Esophagus squamous epithelium (tissue), 5 donors: ENCODE data around the gene AGRP. TPM values are rescaled to one million over a fixed set of nuclear protein-coding genes. Genes with fewer than 3 reads are reported as not detected.
A peak's percentile ranks its signal among the peaks of the same experiment; 100 is the strongest.

Experiments
- DNase-seq: peaks from one replicate; lab custom pipeline; 2025; lab: John Stamatoyannopoulos, UW
- H3K27ac ChIP-seq, 4 donors: fragments of 200-600 bp; sonication (generic); one replicate each; pipeline ENCODE4 v1.5.1; 2016 to 2019; ENCODE audit warnings: mild to moderate bottlenecking in 1 of 4
- H3K27me3 ChIP-seq, 4 donors: fragments of 200-600 bp; sonication (generic); 1 replicate in 3 of 4; 2 replicates in 1 of 4; pipeline versions ENCODE4 v1.5.1 to v1.6.0; 2017 to 2021; ENCODE audit warnings: antibody characterized with exemption in 1 of 4
- H3K36me3 ChIP-seq, 3 donors: fragments of 200-600 bp; sonication (generic); one replicate each; pipeline ENCODE4 v1.5.1; 2016 to 2019
- H3K4me1 ChIP-seq, 3 donors: fragments of 200-600 bp; sonication (generic); one replicate each; pipeline ENCODE4 v1.5.1; 2017 to 2019
- H3K4me3 ChIP-seq, 4 donors: fragments of 200-600 bp; sonication (generic); 1 replicate in 3 of 4; 2 replicates in 1 of 4; pipeline ENCODE4 v1.5.1; 2016 to 2019; ENCODE audit warnings: mild to moderate bottlenecking in 2 of 4, moderate library complexity in 1 of 4
- H3K9me3 ChIP-seq, 3 donors: fragments of 200-600 bp; sonication (generic); one replicate each; pipeline ENCODE4 v1.5.1; 2016 to 2019
- POLR2A ChIP-seq, 4 donors: fragments of 450-650 bp; IDR thresholded peaks; one replicate each; pipeline ENCODE4 v1.6.1; 2017; ENCODE audit warnings: antibody characterized with exemption in 4 of 4, mild to moderate bottlenecking in 4 of 4, moderate library complexity in 3 of 4
- WGBS, 2 donors: methylation state at CpG; one replicate each; pipeline ENCODE4 v1.1.5; 2018; 5-methylcytosine and 5-hydroxymethylcytosine counted together
- intact Hi-C: fragments of 100-400 bp; cut with DNase I; formaldehyde crosslinking; loops from one replicate; pipeline ENCODE4 v1.15.0; 2022
- total RNA-seq, 4 donors: library from RNA; depleted of rRNA; stranded (reverse); fragments of >200 nt; gene quantifications; one replicate each; pipeline ENCODE4 v1.1.0, GENCODE V29; 2016
- TF ChIP-seq, protein P1 (sequence below), 6 experiments: fragments of 450-650 bp in 4 of 6; fragments of 200-600 bp in 2 of 6; sonication (generic) in 2 of 6; IDR thresholded peaks; one replicate each; pipeline ENCODE4 v1.5.1; 2016 to 2019; ENCODE audit warnings: antibody characterized with exemption in 6 of 6, mild to moderate bottlenecking in 4 of 6, moderate library complexity in 4 of 6
- donor health status: DM: yes; HTN: yes; CAD: no.

AGRP gene
- total RNA-seq, 4 donors from 2014 or later, result not detected

DNA sequence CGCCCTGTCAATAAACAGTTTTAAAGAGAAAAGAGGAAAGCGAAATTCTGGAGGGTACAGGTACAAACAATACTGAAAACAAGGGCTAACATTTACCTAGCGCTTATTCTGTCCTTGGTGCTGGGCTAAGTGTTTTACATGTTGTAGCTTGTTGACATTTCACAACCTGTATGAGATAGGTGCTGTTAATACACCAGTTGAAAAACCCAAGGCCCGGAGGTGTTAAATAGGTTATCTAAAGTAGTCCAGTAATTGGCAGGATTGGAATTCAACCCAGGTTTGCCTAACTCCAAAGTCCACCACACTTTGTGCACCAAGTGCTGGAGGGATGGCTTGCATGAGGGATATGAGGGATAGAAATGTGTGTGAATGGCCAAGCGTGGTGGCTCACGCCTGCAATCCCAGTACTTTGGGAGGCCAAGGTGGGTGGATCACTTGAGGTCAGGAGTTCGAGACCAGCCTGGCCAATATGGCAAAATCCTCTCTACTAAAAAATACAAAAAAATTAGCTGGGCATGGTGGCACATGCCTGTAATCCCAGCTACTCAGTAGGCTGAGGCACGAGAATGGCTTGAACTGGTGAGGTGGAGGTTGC, 5.3 kb downstream of the AGRP start:
- H3K9me3 ChIP-seq, result no peaks in the 10 kb centered on the region
- intact Hi-C loops, result no loop called here
- H3K36me3 ChIP-seq, result peaks cover 0 to 11% (median 0%) of the 10 kb centered on the region in 3 donors
- peak overlapping the region in 1 of 4 donors; percentile 25 for H3K27ac ChIP-seq
- no peak overlapping the region for H3K4me3 ChIP-seq
- no peak for TF ChIP-seq POLR2A (IDR thresholded peaks at IDR 0.05)
- TF ChIP-seq, protein P1, sequence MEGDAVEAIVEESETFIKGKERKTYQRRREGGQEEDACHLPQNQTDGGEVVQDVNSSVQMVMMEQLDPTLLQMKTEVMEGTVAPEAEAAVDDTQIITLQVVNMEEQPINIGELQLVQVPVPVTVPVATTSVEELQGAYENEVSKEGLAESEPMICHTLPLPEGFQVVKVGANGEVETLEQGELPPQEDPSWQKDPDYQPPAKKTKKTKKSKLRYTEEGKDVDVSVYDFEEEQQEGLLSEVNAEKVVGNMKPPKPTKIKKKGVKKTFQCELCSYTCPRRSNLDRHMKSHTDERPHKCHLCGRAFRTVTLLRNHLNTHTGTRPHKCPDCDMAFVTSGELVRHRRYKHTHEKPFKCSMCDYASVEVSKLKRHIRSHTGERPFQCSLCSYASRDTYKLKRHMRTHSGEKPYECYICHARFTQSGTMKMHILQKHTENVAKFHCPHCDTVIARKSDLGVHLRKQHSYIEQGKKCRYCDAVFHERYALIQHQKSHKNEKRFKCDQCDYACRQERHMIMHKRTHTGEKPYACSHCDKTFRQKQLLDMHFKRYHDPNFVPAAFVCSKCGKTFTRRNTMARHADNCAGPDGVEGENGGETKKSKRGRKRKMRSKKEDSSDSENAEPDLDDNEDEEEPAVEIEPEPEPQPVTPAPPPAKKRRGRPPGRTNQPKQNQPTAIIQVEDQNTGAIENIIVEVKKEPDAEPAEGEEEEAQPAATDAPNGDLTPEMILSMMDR (IDR thresholded peaks at IDR 0.05), result no peak
- H3K27me3 ChIP-seq, result no peaks in the 10 kb centered on the region
- no peak for DNase-seq
- peaks cover 35 to 73% (median 47%) of the 10 kb centered on the region in 3 donors for H3K4me1 ChIP-seq
- 65 to 77% methylated on average over 8 of the region's 8 CpGs for WGBS, 2 donors

DNA sequence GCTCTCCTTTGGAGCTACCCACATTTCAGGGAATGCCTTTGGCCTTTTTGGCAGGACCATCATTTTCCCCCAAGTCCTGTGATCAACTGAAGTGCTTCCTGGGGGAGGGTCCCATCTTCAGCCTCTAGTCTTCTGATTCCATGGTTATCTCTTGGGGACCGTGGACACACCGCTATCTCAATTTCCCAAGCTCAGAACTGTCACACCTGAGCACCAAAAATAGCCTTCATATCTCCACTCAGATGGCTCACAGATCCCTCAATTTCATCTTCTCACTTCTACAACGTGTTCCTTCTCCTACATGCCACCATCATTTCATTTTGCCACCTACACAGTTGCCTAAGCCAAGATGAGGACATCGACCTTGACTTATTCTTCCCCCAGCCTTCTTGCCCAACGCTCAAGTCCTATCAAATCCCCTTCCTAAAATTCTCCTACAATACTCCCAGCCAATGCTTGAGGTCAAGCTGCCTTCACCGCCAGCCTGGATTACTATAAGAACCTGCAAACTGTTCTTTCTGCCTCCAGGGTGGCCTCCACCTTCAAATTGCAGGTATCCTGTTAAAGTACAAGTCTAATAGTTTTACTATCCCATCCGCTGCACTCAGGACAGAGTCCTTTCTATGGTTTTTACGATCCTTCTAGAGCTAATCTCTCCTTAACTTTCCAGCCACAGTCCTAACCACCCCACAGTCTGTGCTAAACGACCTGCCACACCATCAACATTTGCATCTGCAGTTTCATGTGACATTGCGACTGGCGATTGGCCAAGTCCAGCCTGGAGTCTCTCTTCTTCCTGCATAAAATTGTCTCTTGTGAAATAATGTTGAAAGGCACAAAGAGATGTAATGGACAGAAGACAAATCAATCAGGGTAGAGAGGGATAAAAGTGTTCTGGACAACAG, 8.5 kb downstream of the AGRP start:
- 86 to 89% methylated on average over 11 of the region's 11 CpGs for WGBS, 2 donors
- peaks cover 27 to 64% (median 35%) of the 10 kb centered on the region in 3 donors for H3K4me1 ChIP-seq
- no peak for DNase-seq

DNA sequence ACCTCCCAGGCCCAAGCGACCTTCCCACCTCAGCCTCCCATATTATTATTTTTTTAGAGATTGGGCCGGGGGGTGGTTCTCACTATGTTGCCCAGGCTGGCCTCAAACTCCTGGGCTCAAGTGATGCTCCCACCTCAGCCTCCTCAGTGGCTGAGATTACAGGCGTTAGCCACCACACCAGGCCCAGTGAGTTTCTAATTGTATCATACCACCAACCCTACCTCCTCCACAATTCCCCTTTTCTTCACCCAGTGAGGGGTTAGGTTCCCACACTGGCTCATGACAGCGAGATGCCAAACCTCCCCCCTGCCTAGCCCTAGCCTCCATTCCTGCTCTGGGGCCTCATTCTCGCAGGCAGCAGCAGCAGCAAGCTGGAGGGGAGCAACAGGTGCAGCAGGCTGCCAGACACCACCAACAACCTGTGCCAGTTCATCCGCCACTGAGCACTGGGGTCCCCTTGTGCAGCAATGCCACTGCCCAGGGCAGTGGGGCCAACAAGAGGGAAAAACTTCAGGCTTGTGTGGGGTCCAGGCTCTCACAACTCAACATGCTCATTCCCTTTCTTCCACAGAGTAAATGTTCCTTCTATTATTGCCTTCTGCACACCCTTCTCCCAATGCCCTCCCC, 11.5 kb downstream of the AGRP start:
- Histone ChIP-seq H3K27ac (no peak overlapping the region), H3K27me3 (no peaks in the 10 kb centered on the region), H3K9me3 (no peaks in the 10 kb centered on the region), H3K4me1 (peaks cover 19 to 55% (median 27%) of the 10 kb centered on the region in 3 donors), H3K36me3 (peaks cover 0 to 11% (median 0%) of the 10 kb centered on the region in 3 donors), H3K4me3 (no peak overlapping the region)
- intact Hi-C loops, result no loop called here
- no peak for DNase-seq
- WGBS, 2 donors, result 94 to 100% methylated on average over 4 to 6 of the region's 6 CpGs
- no peak for TF ChIP-seq POLR2A (IDR thresholded peaks at IDR 0.05)
- TF ChIP-seq, protein P1 (IDR thresholded peaks at IDR 0.05), result no peak

More for the DNA sequence above, 8.5 kb downstream of the AGRP start:
- Histone ChIP-seq H3K4me3 (no peak overlapping the region), H3K27me3 (no peaks in the 10 kb centered on the region), H3K36me3 (peaks cover 0 to 11% (median 0%) of the 10 kb centered on the region in 3 donors), H3K27ac (no peak overlapping the region), H3K9me3 (no peaks in the 10 kb centered on the region)
- intact Hi-C loops, result no loop called here
- no peak for TF ChIP-seq POLR2A (IDR thresholded peaks at IDR 0.05)
- TF ChIP-seq, protein P1 (IDR thresholded peaks at IDR 0.05), result no peak

DNA sequence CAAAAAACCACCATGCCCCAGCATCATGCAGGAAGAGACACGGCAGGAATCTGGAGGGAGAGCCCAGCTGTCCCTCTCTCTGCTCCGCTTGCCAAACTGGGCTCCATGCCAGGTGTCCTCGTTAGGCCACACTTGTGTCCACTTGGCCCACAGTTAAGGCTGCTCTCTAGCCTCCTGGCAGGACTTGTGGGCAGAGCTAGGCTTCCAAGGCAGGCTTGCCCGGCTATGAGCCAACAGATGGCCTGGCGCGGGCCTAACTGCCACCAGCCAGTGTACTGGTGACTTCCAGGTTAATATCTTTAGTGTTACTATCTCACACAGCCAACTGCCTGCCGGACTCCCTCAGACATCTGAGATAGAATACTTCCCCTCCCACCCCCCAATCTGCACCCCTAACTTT, 13.0 kb downstream of the AGRP start:
- DNase-seq, result no peak
- no peak overlapping the region for H3K4me3 ChIP-seq
- H3K4me1 ChIP-seq, result peaks cover 11 to 48% (median 20%) of the 10 kb centered on the region in 3 donors
- peak overlapping the region in 1 of 4 donors; percentile 65 for H3K27ac ChIP-seq
- 54 to 58% methylated on average over 5 to 7 of the region's 7 CpGs for WGBS, 2 donors
- no peaks in the 10 kb centered on the region for H3K27me3 ChIP-seq
- intact Hi-C loops, result no loop called here
- H3K9me3 ChIP-seq, result no peaks in the 10 kb centered on the region
- peaks cover 0 to 11% (median 0%) of the 10 kb centered on the region in 3 donors for H3K36me3 ChIP-seq
- TF ChIP-seq, protein P1 (IDR thresholded peaks at IDR 0.05), result no peak
- no peak for TF ChIP-seq POLR2A (IDR thresholded peaks at IDR 0.05)
